ENCODE data around the gene PANK3. TPM values are rescaled to one million over a fixed set of nuclear protein-coding genes. Genes with fewer than 3 reads are reported as not detected.

The PANK3 gene
- total and polyA plus RNA-seq, 8 donors: 4.8 to 104 (median 12.2) TPM

DNA sequence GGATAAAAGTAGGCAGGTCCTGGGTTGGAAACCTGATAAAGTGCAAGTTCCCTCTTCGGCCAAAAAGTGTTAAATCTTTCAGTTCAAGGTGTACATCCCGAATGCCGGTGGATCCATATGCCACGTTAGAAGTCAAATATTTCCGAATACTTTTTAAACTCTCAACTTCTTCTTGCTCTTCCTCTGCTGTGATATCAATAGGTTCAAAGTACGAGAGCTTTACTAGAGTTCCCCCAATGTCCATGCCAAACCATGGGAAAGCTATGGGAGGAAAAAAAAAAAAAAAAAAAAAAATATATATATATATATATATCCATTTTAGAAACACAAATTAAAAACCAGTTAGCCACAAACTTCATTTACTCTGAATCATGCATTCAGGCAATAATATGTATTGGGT is 10.4 kb downstream of the PANK3 start:
- no peak for DNase-seq
- TF ChIP-seq POLR2A (IDR thresholded peaks at IDR 0.05) (no peak), POLR2AphosphoS5 (IDR thresholded peaks at IDR 0.05) (no peak), EP300 (IDR thresholded peaks at IDR 0.05) (no peak)
- TF ChIP-seq, protein P1, sequence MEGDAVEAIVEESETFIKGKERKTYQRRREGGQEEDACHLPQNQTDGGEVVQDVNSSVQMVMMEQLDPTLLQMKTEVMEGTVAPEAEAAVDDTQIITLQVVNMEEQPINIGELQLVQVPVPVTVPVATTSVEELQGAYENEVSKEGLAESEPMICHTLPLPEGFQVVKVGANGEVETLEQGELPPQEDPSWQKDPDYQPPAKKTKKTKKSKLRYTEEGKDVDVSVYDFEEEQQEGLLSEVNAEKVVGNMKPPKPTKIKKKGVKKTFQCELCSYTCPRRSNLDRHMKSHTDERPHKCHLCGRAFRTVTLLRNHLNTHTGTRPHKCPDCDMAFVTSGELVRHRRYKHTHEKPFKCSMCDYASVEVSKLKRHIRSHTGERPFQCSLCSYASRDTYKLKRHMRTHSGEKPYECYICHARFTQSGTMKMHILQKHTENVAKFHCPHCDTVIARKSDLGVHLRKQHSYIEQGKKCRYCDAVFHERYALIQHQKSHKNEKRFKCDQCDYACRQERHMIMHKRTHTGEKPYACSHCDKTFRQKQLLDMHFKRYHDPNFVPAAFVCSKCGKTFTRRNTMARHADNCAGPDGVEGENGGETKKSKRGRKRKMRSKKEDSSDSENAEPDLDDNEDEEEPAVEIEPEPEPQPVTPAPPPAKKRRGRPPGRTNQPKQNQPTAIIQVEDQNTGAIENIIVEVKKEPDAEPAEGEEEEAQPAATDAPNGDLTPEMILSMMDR (IDR thresholded peaks at IDR 0.05): no peak
- 95 to 98% (median 96%) methylated on average over 6 of the region's 6 CpGs for WGBS, 5 donors
- Histone ChIP-seq H3K27ac (no peak overlapping the region), H3K4me3 (no peak overlapping the region), H3K36me3 (peaks cover 0 to 48% (median 45%) of the 10 kb centered on the region in 4 donors), H3K27me3 (no peaks in the 10 kb centered on the region), H3K9me3 (no peaks in the 10 kb centered on the region), H3K4me1 (peaks cover 0 to 10% (median 2%) of the 10 kb centered on the region in 4 donors)
- intact Hi-C loops (cut with DNase I; ENCODE audit: low total_unique reads): no loop called here

DNA sequence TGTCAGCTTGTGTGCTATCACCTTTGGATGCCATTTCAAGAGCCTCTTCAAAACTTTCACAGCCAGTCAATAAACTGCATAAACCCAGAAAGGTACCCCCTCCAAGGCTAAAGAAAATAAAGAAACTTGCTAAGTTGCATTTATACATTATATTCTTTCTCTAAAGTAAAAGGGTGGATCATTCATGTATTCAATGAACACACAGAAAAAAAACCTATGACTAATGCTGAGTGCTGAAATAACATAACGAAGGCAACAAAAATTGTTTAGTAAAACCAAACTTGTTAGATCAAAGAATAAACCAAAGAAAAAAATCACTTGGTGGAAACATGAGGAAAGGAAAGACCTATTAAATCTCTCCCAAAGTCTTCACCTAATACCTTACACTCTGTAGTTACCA is 15.2 kb downstream of the PANK3 start:
- peaks cover 5 to 89% (median 74%) of the 10 kb centered on the region in 4 donors for H3K36me3 ChIP-seq

DNA sequence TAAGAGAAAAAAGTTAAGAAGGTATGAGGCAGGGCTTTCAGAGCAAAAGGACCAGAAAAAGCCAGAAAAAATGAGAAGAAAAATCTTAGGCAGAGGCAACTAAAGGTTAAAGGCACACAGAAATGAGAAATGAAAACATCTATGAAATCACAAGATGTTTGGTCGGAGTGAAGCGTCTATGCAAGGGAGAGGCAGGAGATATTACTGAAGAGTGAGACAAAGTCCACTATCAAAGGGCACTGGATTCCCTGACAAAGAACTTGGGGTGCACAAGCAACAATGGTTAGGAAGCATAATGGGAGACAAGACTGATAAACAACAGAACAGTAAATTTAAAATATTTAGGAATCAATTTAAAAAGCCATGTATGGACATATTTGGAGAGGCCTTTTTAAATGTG is 16.9 kb downstream of the PANK3 start:
- intact Hi-C loops (cut with DNase I; ENCODE audit: low total_unique reads): no loop called here
- 32 to 80% (median 57%) methylated on average over 2 of the region's 2 CpGs for WGBS, 5 donors
- H3K36me3 ChIP-seq: peaks cover 18 to 92% (median 76%) of the 10 kb centered on the region in 4 donors
- no peak overlapping the region for H3K27ac ChIP-seq
- DNase-seq: no peak
- no peaks in the 10 kb centered on the region for H3K9me3 ChIP-seq
- peaks cover 0 to 22% (median 5%) of the 10 kb centered on the region in 4 donors for H3K4me1 ChIP-seq
- TF ChIP-seq POLR2A (IDR thresholded peaks at IDR 0.05): no peak
- TF ChIP-seq, protein P1 (IDR thresholded peaks at IDR 0.05): no peak
- no peak overlapping the region for H3K4me3 ChIP-seq
- no peaks in the 10 kb centered on the region for H3K27me3 ChIP-seq

More for the DNA sequence above, 15.2 kb downstream of the PANK3 start:
- Histone ChIP-seq H3K27me3 (no peaks in the 10 kb centered on the region), H3K4me1 (peaks cover 0 to 22% (median 5%) of the 10 kb centered on the region in 4 donors), H3K4me3 (no peak overlapping the region), H3K27ac (no peak overlapping the region), H3K9me3 (no peaks in the 10 kb centered on the region)
- no peak for DNase-seq
- intact Hi-C loops (cut with DNase I; ENCODE audit: low total_unique reads): no loop called here
- TF ChIP-seq EP300 (IDR thresholded peaks at IDR 0.05): no peak
- no peak for TF ChIP-seq POLR2A (IDR thresholded peaks at IDR 0.05)
- TF ChIP-seq, protein P1 (IDR thresholded peaks at IDR 0.05): no peak
- no peak for TF ChIP-seq POLR2AphosphoS5 (IDR thresholded peaks at IDR 0.05)
- WGBS, 5 donors: 77 to 96% (median 86%) methylated on average over 1 of the region's 1 CpG

DNA sequence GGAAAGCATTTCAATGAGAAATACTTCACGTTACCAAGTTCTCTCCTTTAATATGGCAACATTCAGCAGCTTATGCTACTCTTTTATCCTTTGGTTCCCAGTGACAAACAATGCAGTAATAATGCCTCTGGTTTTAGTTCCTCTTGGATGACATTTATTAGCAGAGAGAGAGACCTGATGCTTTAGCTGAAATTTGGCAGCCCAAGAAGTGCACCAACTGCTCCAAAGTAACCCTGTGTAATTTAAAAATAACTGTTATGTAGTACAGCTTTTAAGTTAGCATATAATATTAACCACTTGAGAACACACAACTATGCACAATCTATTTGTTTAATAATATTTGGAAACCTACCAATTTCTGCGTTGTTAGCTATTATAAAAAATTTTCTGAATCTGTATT is 21.8 kb downstream of the PANK3 start:
- Histone ChIP-seq H3K27me3 (no peaks in the 10 kb centered on the region), H3K4me3 (no peak overlapping the region), H3K4me1 (peaks cover 0 to 3% (median 2%) of the 10 kb centered on the region in 4 donors), H3K36me3 (peaks cover 20 to 93% (median 85%) of the 10 kb centered on the region in 4 donors), H3K27ac (no peak overlapping the region), H3K9me3 (no peaks in the 10 kb centered on the region)
- intact Hi-C loops (cut with DNase I; ENCODE audit: low total_unique reads): no loop called here
- TF ChIP-seq POLR2A (IDR thresholded peaks at IDR 0.05) (no peak), EP300 (IDR thresholded peaks at IDR 0.05) (no peak)
- TF ChIP-seq, protein P1 (IDR thresholded peaks at IDR 0.05): no peak
- 89 to 98% (median 95%) methylated on average over 2 of the region's 2 CpGs for WGBS, 5 donors
- DNase-seq: no peak
